ENCODE measurements around the gene KRT81.

KRT81 gene

DNA sequence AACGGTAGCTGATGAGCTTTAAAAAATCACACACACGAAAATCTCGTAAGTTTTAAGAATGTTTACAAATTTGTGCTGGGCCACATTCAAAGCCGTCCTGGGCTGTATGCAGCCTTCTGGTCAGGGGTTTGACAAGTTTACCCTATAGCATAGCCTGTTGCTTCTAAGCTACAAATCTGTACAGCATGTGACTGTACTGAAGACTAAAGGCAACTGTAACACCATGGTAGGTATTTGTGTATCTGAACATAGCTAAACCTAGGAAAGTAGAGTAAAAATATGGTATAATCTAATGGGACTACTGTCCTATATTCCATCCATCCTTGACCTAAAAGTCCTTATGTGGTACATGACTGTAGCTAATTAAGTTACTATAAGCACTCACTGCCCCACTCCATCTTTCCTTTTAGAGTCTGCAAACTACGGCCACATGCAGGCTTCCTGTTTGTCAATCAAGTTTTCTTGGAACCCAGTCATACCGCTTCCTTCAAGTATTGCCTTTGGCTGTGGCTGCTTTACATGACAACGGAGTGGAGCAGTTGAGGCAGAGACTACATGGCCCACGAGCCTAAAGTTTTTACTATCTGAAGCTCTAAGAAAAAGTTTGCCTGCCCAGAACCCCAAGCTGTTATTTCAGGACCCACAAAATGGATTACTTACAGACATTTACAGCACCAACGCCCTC, 39.8 kb downstream of the KRT81 start:
- ATAC-seq, result no peak
- H3K36me3 Mint-ChIP-seq (ENCODE audit: low read depth), result no peaks in the 10 kb centered on the region
- H3K4me1 Mint-ChIP-seq, result peaks cover 25% of the 10 kb centered on the region

DNA sequence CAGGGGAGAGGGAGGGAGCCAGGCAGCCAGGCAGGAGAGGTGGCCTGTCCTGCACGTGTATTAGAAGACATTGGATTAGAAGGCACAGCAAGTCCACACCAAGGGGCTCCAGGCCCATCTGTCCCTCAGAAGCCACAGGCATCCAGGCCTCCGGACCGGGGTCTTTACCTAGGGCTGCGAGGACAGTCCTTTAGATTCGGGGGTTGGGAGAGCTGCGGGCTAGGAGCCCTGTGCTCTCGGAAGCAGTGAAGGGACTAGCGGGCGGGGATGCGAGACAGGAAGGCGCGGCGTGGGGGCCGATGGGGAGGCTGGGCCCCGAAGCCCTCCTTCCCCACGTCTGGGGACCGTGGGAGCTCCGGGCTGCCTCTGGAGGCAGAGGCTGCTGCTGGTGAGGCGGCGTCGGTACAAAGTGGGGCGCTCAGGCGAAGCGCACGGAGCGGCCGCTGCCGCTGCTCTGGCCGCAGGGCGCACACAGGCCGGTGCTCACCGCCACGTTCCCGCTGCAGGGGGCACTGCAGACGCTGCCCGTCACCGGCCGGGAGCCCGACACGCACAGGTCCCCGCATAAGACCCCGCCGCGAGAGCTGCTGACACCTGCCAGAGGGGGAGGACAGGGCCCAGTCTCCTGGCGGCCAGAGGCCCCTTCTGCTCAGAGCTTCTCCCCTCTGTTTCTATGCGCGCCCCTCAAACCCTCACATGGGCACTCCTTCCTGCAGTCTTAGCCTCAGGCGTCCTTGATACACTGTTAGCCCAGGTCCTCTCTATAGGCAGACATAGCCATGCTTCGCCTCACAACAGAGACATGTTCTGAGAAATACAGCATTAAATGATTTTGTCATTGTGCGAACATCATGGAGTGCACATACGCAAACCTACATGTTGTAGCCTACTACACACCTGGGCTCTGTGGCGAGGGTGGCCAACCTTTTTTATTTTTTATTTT, 41.0 kb downstream of the KRT81 start:
- no peaks in the 10 kb centered on the region for H3K36me3 Mint-ChIP-seq (ENCODE audit: low read depth)
- no peak overlapping the region for H3K27ac Mint-ChIP-seq
- peaks cover 34% of the 10 kb centered on the region for H3K4me1 Mint-ChIP-seq
- H3K27me3 Mint-ChIP-seq, result peaks cover 33% of the 10 kb centered on the region
- ATAC-seq, result no peak
- no peak overlapping the region for H3K4me3 Mint-ChIP-seq
- no peak for DNase-seq
- no peaks in the 10 kb centered on the region for H3K9me3 Mint-ChIP-seq

More for the DNA sequence above, 39.8 kb downstream of the KRT81 start:
- Mint-ChIP-seq H3K27me3 (peaks cover 45% of the 10 kb centered on the region), H3K27ac (no peak overlapping the region), H3K9me3 (no peaks in the 10 kb centered on the region), H3K4me3 (no peak overlapping the region)
- DNase-seq, result no peak

DNA sequence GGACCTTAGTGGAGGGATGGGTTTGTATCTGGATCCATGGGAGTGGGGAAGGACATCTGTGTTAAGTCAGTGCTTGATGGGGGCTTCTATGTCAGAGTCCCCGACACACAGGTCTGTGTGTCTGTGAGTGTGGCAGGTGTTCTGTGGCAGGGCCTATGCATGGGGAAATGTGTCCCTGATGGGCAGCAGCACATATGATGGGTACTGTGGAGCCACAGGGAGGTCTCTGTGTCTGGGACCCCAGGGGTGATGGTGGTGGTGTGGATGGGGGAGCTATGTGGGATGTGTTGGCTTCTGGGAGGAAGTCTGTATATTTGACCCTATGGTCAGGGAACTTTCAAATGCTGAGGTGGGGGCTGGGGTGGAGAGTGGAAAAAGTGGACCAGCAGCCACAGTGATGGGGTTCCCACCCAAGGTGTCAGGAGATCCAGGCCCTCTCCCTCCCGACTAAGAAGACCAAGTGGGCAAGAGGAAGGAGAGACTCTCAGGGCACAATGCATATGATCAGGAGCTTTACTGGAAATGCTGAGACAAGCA, 41.8 kb downstream of the KRT81 start:
- no peak for ATAC-seq
- Mint-ChIP-seq H3K9me3 (no peaks in the 10 kb centered on the region), H3K27me3 (peaks cover 26% of the 10 kb centered on the region), H3K36me3 (ENCODE audit: low read depth) (no peaks in the 10 kb centered on the region), H3K4me3 (no peak overlapping the region), H3K27ac (no peak overlapping the region), H3K4me1 (peaks cover 40% of the 10 kb centered on the region)
- no peak for DNase-seq

DNA sequence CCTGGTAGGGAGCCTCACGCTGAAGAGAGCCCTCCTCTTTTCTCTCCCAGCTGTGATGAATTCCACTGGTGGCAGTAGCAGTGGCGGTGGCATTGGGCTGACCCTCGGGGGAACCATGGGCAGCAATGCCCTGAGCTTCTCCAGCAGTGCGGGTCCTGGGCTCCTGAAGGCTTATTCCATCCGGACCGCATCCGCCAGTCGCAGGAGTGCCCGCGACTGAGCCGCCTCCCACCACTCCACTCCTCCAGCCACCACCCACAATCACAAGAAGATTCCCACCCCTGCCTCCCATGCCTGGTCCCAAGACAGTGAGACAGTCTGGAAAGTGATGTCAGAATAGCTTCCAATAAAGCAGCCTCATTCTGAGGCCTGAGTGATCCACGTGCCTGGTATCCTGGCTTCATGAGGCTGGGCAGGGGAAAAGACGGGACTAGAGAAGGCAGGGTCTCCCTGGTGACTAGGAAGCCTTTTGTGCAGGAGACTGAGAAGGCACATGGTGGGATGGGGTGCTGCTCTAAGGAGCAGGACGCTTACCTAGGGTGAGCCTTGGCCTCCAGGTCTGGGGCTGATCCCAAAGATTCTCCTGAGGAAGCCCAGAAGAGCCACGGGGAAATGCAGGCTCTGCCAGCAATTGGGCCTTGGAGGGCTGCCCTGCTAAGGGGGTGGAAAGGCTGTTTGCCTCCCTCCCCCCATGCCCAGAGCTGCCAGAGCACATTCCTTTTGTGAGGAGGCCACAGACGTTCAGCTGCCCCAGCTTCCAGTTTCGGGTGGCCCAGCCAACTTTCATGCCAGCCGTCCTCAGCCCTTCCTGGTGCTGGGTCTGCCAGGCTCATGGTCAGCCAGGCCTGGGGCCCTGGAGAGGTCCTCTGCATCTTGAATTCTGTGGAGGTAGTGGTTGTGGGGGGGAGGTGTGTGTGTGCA, 42.5 kb downstream of the KRT81 start:
- ATAC-seq, result no peak
- Mint-ChIP-seq H3K4me1 (peaks cover 48% of the 10 kb centered on the region), H3K4me3 (no peak overlapping the region), H3K36me3 (ENCODE audit: low read depth) (no peaks in the 10 kb centered on the region), H3K9me3 (no peaks in the 10 kb centered on the region), H3K27ac (no peak overlapping the region), H3K27me3 (peaks cover 26% of the 10 kb centered on the region)
- DNase-seq, result no peak

DNA sequence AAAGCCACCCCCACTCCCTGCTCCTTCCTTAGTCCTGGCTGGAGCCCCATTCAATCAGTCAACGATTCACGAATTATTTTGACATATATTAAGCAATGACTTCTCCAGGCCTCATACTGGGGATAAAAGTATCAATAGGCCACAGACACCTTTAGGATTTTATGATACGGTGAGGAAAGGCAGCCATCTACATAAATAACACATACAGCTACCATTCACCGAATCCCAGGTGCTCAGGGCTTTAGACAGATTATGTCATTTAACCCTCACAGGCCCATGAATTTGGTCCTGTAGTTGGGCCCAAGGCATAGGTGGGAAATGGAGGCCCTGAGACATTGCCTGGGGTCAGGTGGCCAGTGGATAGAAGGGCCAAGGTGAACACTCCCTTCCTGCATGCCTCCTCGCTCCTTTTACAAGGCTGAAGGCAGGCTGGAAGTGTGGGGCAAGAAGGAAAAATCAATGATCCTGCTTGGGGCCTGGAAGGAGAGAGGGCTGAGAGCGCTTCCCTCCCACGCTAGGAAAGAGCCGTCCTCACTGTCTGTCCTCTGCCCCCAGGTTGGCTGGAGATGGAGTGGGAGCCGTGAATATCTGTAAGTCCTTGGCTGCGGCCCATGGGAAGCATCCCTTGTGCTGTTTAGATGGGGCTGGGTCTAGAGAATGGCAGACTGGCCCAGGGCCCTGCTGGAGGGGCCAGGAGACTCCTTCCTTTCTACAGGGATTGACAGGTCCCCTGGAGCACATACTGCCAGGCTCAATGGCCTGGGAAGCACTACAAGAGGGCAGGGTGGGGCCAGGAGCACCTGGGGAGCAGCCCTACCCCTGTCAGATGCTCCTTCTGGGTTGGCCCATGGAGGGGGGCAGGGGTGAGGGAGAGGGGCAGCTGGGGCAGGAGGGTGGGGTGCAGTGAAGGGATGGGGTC, 43.5 kb downstream of the KRT81 start:
- H3K27me3 Mint-ChIP-seq, result peaks cover 26% of the 10 kb centered on the region

DNA sequence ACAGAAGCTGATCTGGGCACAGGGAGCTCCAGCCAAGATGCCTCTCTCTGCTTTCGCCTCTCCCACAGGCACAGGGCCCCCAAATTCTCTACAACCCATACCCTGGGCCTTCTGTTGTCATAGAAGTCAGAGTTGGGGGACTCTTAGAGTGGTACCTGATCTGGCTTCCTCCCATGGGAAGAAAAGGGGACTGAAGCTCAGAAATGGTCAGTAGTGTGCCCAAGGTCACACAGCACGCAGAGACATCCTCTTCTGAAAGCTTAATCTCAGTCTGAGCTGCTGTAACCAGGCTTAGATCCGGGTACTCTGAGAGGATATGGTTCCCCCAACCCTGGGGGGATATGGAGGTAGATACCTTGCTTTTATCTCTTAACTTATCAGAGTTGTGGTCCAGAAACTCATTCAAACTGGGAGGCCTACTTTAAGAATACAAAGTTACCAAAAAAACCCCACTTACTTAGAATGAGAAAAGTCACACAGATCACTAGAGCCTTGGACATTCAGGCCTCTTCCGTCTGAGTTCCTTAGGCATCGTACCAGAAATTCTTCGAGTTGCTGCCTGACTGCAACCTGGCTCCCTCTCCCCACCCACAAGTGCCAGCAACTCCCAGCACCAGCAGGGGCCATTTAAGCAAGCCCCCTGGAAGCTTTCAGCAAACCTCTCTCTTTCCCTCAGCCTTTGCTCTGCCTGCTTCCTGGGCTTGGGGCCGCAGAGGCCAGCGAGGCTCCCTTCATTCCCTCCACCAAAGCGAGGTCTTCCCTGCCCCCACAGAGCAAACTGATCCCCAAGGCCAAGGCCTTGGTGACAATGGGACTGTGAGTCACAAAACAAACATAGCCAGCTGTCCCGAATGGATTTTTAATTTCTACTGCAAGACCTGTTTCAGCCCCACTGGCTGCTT, 44.4 kb downstream of the KRT81 start:
- no peaks in the 10 kb centered on the region for H3K9me3 Mint-ChIP-seq
- peaks cover 28% of the 10 kb centered on the region for H3K27me3 Mint-ChIP-seq
- peaks cover 59% of the 10 kb centered on the region for H3K4me1 Mint-ChIP-seq
- H3K36me3 Mint-ChIP-seq (ENCODE audit: low read depth), result no peaks in the 10 kb centered on the region
- H3K4me3 Mint-ChIP-seq, result no peak overlapping the region
- no peak for DNase-seq
- no peak for ATAC-seq
- peak overlapping the region; percentile 56 for H3K27ac Mint-ChIP-seq

More for the DNA sequence above, 43.5 kb downstream of the KRT81 start:
- H3K36me3 Mint-ChIP-seq (ENCODE audit: low read depth), result no peaks in the 10 kb centered on the region
- H3K4me3 Mint-ChIP-seq, result no peak overlapping the region
- no peak overlapping the region for H3K27ac Mint-ChIP-seq
- ATAC-seq (no peak), DNase-seq (no peak)
- H3K9me3 Mint-ChIP-seq, result no peaks in the 10 kb centered on the region
- H3K4me1 Mint-ChIP-seq, result peaks cover 57% of the 10 kb centered on the region

DNA sequence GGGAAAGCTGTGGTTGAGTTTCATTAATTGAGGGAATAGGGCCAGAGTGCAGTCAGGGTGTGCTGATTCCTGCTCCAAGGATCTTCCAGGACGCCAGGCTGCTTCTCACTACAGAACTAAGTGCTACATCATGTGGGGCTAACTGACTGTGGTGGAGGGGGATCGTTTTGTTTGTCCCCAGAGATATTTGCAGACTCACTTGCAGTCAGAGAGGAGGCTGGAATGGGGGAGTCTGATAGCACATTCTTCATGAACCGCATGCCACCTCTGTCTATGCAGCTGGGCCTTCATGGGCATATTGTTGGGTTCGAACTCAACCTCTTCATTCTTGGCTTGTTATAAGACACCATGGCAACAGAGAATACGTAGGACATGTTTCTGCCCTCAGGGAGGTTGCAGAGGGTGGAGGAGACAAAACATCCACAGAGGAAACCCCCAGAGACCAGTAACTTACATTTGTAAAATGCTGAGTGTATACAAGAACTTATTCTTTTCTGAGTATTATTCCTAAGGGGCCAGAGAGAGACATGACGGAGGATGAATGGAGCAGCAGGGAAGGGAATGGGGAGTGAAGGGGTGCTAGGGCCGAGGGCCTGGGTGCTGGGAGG, 45.3 kb downstream of the KRT81 start:
- H3K27ac Mint-ChIP-seq, result no peak overlapping the region
- peaks cover 26% of the 10 kb centered on the region for H3K27me3 Mint-ChIP-seq

DNA sequence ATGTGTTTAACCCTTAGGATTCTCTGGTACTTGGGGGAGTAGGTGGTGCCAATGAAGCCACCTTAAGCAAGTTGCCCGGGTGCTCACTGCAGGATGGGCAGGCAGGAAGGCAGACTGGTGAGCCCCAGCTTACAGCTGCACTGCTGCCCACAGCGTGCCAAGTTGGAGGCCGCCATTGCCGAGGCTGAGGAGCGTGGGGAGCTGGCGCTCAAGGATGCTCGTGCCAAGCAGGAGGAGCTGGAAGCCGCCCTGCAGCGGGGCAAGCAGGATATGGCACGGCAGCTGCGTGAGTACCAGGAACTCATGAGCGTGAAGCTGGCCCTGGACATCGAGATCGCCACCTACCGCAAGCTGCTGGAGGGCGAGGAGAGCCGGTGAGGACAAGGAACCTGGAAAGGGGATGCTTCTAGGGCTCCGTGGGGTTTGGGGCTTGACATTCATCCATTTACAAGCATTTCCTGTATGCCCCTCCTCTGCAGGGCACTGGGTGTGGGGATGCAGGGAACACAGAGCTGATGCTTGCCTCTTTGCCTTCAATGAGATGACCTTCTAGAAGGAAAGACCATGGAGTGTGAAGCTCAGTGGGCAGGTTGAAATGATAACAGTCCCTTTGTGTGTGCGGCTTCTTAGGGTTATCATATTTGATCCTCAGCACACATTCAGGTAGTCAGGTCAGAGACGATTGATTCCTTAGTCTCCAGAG, 45.9 kb downstream of the KRT81 start:
- peaks cover 54% of the 10 kb centered on the region for H3K4me1 Mint-ChIP-seq
- no peak for ATAC-seq
- no peak for DNase-seq
- H3K27ac Mint-ChIP-seq, result no peak overlapping the region
- H3K27me3 Mint-ChIP-seq, result peaks cover 22% of the 10 kb centered on the region
- H3K36me3 Mint-ChIP-seq (ENCODE audit: low read depth), result no peaks in the 10 kb centered on the region
- H3K9me3 Mint-ChIP-seq, result no peaks in the 10 kb centered on the region
- H3K4me3 Mint-ChIP-seq, result no peak overlapping the region

More for the DNA sequence above, 45.3 kb downstream of the KRT81 start:
- ATAC-seq, result no peak
- H3K9me3 Mint-ChIP-seq, result no peaks in the 10 kb centered on the region
- no peak for DNase-seq
- peaks cover 52% of the 10 kb centered on the region for H3K4me1 Mint-ChIP-seq
- H3K36me3 Mint-ChIP-seq (ENCODE audit: low read depth), result no peaks in the 10 kb centered on the region
- H3K4me3 Mint-ChIP-seq, result no peak overlapping the region

DNA sequence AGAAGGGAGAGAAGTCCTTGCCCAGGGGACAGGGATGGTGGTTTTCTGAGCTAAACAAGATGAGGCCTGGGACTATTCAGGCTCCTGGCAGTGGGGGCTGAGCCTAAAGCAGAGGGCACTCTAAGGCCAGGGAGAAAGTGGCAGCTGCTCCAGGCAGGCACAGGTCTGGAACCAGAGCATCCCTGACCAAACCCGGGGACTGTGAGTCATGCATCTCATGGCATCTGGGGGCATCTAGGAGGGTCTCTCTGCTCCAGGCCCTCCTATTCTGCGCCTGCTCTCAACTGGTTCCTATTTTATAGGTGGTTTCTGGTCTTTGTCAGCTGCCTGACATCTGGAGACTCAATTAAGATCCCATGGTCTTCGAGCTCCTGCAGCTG, 46.7 kb downstream of the KRT81 start:
- H3K36me3 Mint-ChIP-seq (ENCODE audit: low read depth), result no peaks in the 10 kb centered on the region
- peak overlapping the region; percentile 34 for H3K4me3 Mint-ChIP-seq
- peak overlapping the region; percentile 82 for H3K27ac Mint-ChIP-seq
- no peaks in the 10 kb centered on the region for H3K9me3 Mint-ChIP-seq
- DNase-seq (no peak), ATAC-seq (no peak)
- H3K4me1 Mint-ChIP-seq, result peaks cover 49% of the 10 kb centered on the region
- H3K27me3 Mint-ChIP-seq, result peaks cover 17% of the 10 kb centered on the region

DNA sequence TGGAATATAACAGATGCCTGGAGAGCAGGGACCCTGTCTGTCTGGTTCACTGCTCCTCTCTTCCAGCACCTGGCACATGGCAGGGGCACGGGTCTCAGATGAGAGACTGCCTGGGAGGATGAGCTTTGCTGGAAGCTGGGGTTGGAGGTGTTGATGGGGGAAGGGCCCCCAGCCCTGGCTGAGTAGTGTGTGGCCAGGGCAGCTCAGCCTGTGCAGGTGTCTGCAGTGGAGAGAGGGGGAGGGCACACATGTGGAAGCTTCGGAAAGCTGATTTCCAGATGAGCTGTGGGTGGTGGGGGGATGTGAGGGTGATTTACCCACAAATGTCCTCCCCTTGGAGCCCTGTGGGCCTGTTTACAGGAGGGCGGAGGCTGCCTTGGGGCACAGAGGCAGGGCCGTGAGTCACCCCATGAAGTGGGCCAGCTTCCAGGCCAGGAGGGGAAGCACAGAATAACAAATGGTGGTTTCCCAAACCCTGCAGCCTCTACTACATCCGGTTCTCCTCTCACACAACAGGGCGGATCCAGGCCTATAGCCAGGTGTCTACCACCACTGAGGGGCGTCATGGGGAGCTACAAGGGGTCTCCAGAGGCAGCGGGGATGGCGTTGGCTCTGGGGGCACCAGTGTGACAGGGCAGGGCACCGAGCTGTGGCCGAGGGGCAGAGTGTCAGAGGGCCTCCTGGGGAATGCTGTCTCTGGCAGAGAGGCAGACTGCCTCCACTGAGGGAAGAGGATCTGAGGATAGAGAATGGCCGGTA, 47.3 kb downstream of the KRT81 start:
- ATAC-seq (peak; percentile 98), DNase-seq (peak; percentile 80)
- no peaks in the 10 kb centered on the region for H3K9me3 Mint-ChIP-seq
- peaks cover 46% of the 10 kb centered on the region for H3K4me1 Mint-ChIP-seq
- H3K27me3 Mint-ChIP-seq, result peaks cover 13% of the 10 kb centered on the region
- peak overlapping the region; percentile 82 for H3K27ac Mint-ChIP-seq
- peak overlapping the region; percentile 34 for H3K4me3 Mint-ChIP-seq
- no peaks in the 10 kb centered on the region for H3K36me3 Mint-ChIP-seq (ENCODE audit: low read depth)

DNA sequence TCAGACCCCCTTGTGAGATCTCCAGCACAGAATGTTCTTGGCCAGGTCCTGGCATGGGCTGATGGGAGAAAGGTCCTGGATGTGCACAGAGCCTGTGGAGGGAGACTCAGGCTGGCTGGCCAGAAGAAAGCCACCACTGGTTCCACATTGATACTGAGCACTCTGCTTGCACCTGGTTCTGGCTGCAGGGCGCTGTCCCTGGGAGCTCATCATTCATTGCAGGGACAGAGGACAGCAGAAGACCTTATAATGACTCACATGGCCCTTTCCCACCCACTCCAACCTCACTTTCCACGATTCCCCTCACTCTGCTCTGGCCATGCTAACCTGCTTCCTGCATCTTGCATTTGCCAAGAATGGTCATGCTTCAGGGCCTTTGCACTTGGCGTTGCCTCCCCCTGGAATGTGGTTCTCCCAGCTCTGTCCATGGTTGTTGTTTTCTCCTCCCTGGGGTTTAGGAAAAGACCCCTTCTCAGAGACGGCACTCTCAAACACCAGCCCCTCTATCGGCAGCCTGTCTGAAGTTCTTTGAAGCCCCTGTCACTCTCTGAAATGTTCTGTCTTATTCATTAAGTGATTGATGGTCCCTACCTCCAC, 48.0 kb downstream of the KRT81 start:
- Mint-ChIP-seq H3K27ac (peak overlapping the region; percentile 82), H3K27me3 (peaks cover 7% of the 10 kb centered on the region), H3K4me1 (peaks cover 46% of the 10 kb centered on the region), H3K9me3 (no peaks in the 10 kb centered on the region), H3K36me3 (ENCODE audit: low read depth) (no peaks in the 10 kb centered on the region), H3K4me3 (peak overlapping the region; percentile 22)
- DNase-seq, result no peak
- ATAC-seq, result no peak

All from activated naive CD8-positive, alpha-beta T cell treated with anti-CD3 and anti-CD28 coated beads, Interleukin-2, amount 50 U/mL, for 24 hours (primary cell).